CD4-positive, alpha-beta T cell treated with Interleukin-15 for 1 hour (primary cell): ENCODE data around the gene WDFY3.

Source experiments
- DNase-seq: peaks from one replicate; pipeline ENCODE4 v3.0.0-alpha.2; 2020

The WDFY3 gene

DNA sequence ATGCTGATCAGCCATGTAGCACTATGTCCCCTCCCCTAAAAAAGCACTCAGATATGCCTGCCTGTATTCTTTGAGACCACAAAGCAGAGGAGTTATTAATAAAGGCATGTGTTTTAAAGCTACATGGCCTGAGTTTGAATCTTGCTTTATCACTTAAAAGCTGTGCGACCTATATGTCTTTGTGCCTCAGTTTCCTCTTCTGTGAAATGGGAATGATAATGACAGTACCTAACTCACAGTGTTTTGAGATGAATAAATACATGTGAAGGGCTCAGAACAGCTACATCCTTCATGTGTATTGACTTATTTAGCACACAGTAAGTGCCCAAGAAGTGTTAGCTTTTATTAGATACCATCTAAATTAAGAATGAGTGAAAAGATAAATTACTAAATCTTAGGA lies 180.0 kb downstream of the WDFY3 start:
- no peak for DNase-seq

DNA sequence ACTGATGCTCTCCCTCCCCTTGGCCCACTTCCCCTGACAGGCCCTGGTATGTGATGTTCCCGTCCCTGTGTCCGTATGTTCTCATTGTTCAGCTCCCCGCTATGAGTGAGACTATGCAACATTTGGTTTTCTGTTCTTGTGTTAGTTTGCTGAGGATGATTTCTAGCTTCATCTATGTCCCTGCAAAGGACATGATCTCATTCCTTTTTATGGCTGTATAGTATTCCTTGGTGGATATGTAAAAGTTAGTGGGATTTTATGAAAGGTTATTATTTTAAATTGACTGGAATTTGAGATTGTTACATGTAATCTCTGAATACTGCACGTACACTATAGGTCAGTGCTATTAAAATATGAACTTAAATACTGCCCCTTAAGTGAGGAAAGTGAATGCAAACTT lies 184.0 kb downstream of the WDFY3 start:
- DNase-seq, result no peak

DNA sequence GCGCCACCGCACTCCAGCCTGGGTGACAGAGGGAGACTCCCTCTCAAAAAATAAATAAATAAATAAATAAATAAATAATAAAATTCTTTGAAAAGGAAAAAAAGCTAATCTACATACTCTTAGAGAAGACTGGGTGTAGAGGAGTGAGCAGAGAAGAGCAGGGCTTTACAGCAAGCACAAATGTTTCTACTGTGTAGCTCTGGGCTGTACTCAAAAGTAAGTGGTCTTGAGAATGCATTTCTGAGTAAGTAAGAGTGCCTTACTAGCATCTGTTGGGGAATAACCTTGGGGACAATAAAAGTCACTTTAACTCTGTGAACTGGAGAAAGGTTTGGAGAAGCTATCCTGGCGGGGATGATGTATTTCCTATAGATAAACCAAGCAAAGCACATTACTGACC lies 185.8 kb downstream of the WDFY3 start:
- no peak for DNase-seq

DNA sequence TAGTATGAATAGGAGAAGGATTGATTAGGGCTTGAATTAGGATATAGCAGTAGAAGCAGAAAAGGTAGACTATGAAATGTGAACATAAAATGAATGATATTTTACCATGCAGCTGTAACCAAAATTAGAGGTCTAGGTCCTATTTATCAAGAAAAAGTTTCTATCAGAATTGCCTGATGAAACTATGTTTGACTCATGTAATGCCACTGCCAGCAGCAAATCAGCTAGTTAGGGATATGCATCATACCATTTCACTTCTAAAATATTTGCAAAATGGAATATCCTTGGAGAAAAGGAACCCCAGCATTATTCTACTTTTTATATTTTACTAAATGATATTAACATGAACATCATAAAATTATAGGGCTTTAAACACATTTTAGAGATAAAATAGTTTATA lies 188.4 kb downstream of the WDFY3 start:
- no peak for DNase-seq

DNA sequence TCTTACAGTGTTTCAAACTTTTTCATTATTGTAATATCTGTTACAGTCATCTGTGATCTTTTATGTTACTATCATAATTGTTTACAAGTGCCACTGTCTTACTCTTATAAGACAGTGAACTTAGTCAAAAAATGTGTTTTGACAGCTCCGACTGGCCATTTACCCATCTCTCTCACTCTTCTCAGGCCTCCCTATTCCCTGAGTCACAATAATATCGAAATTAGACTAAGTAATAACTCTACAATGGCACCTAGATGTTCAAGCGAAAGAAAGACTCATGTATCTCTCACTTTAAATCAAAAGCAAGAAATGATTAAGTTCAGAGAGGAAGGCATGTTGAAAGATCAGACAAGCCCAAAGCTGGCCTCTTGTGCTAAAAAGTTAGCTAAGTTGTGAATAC lies 199.3 kb downstream of the WDFY3 start:
- no peak for DNase-seq

DNA sequence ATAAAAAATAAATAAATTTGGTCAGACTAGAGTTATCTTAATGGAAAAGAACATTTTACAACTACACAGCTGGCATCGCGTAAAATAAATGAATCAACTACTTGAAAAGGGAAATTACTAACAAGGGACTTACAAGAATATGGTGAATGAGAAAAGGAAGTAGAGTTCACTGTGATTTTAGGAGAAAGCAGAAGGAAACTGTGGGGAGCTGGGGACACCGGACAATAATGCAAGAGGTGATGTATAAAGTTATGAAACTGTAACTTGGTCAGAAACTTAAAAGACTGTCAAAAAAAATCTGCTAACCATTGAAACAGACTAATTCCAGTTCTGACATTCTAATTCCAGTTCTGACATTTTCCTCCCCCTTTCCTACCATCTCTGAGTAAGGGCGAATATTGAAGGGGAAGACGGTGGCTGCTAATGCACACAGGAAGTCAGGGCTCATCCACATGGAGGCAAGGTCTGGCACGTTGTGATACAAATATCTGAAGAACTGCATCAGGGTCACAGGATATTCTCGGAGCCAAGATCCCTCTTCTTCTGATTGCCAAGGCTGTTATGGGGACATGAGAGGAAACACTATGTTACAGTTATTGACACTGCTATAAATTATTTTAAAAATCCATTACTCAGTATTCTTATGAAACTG lies 213.0 kb downstream of the WDFY3 start:
- no peak for DNase-seq

DNA sequence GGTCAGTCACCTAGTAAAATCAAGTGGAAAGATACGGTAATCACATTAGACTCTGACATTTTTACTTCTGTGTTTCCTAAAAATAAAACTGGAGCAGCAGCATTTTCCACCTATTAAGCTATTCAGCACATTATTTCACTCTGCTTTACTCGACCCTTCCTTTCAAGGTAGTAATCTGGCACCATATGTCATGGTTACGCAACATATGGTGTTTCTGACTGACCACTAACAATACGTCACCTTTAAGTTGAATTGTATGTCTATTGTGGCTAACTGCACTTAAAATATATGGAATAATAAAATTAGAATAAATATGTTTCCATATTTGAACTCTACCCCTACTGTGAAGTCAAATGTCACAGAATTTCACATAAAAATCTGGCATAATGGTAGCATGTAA lies 214.8 kb downstream of the WDFY3 start:
- DNase-seq, result no peak

DNA sequence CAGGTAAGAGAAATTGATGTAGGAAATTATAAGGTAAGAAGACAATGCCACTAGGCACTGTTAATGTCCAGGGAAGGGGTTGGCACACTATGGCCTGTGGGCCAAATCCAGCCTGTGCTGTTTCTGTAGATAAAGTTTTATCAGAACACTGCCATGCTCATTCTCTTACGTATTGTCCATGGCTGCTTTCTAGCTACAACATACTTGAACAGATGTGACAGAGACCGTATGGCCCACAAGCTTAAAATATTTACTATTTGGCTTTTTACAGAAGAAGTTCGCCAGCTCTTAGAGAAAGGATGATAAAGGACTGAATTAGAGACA lies 215.6 kb downstream of the WDFY3 start:
- no peak for DNase-seq

DNA sequence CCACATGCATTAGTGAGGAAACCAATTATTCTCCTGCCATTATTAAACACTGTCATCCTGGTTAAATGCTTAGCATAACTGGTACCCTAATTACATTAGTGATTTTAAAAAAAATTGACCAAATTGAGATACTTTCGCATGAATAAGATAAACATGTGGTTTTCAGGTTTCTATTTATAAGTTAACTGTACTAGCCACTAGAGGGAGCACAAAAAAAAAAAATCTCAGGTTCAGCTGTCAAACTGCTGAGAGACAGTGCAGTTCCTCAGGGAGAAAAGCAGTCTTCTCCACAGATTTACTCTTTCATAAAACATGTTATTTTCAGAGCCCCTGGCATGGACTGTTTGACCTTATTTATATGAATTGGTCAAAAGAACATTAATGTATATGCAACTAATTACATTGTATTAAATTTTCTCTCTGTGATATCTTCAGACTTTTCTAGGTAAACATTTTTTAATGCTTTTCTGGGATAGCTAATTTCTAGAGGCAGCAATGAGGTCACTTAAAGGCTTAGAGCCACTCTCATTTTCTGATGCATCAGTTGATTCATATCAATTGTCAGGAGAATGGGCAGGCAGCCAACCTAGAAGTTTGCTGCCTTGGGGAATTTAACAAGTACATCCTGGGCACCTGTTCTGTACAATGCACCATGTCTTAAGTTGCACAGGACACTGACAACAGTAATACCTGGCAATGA lies 216.1 kb downstream of the WDFY3 start:
- DNase-seq, result no peak

DNA sequence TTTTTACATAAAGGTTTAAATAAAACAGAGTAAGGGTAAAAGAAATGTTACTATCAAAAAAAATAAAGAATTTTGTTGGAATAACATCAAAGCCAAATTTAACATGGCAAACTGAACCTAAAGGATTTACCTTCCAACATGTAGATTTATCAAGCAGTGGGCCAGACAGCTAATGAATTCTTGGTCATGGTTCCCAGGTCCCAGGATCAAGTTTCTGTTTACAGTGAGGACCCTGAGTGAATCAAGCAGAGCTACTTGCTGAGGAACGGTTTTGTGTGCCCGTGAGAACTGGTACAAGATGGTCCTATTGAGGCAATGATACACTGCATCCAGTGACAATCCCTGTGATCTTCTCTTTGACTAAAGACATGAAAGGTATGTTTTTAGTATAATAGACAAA lies 226.4 kb downstream of the WDFY3 start:
- DNase-seq, result no peak

DNA sequence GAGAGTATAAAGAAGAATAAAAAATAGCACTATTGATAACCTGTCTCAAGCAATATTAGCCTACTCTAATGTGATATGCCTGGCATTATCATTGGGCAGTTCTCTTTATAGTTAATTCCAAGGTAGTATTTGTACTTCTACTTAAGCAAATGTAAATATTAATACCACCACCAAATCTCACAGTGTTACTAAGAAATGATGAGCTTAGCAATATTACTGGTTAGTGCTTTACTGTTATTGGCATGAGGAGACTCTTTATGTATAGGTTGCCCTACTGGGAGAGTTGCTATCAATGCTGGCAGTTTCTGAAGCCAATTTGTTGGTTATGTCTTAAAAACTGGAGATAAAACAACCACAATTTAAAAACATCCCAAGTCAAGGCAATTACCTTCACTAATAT lies 227.9 kb downstream of the WDFY3 start:
- no peak for DNase-seq

DNA sequence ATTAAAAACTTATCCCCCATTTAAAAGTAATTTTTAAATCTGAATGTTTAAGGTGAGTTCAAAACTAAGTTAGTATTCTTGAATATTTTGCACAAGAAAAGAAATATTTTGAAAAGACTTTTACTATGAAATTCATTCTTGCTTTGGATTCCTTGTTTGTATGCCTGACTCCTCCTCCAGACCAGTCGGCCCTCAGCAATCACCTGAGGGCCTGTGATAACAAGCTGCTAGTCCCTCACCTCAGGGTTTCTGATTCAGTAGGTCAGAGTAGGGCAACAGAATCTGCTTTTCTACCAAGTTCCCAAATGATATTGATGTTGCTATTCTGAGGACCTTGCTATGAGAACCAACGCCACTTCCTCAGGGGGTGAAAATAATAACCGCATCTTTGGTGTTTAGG lies 228.8 kb downstream of the WDFY3 start:
- DNase-seq, result no peak

DNA sequence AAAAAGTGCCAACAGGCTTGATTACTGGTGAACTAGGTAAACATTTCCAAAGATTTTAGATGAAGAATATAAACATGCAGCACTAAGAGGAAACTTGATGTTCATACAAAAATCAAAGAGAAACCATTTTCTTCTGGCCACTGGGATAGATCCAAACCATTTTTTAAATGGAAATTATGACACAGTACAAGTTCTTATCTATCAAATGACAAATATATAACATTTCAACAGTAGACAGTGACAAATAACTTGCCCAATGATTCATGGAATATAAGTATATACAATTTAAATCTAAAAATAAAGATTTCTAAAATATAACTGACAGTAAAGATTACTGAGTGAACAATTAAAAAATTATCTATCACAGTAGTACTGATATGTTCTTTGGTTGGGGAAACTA lies 232.5 kb downstream of the WDFY3 start:
- no peak for DNase-seq

DNA sequence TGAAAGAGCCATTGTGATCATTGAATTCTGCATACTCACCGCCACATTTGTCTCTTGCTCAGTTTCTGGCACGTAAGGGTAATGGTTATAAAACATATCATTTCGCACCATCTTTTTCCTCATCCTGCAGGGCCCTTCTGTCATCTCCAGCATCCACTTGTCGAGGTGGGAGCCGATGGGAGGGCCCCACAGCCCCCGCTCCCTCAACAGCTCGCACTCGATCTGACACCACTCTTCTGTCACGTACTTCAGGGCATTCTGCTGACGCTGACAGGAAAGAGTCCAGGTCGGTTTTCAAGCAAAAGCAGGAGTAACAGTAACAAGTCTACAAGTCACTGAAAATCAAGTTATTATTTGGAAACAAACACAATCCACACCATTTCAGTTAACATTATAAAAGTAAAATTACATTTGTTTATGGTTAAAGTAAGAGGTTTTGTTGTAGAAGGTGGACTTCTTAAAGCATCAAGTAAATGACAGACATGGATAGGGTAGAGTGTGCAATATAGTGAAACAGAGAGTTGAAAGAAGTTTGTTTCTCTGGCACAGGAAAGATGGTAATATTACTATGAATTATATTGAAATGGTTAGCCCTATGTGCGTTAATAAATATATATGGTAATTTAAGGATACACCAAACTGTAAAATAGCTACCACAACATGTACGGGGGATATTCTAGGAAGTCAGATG lies 233.0 kb downstream of the WDFY3 start:
- DNase-seq, result no peak

DNA sequence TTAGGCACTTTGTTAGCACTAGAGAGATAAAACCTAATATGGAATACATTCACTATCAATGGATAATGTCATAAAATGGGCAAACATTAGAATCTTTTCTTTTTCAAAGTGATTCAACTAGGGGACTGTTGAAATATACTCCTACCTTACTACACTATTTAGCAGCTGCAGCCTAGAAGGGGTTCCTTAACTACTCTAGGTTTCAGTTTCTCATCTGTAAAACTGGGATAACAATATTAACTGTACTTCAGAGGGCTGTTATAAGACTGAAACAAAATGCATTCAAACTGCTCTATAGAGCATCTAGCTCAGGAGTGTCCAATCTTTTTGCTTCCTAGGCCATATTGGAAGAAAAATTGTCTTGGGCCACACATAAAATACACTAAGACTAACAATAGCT lies 236.1 kb downstream of the WDFY3 start:
- no peak for DNase-seq

DNA sequence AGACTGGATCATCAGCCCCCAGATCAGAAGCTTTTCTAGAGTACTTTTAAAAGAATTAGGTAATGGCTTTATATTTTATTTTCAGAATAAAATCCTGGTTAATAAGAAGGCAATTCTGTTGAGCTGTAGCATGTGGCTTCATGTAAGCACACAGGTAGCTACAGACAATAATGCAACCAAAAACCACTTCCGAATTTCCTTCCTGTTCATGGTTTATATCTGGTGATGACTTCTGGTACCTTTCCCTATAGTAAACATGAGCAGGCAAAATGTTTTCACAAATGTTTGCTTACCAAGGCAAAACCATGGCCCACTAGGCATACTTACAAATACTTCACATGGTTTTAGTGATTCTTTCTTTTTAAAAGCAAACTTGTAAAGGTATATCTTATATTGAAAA lies 239.0 kb downstream of the WDFY3 start:
- no peak for DNase-seq

DNA sequence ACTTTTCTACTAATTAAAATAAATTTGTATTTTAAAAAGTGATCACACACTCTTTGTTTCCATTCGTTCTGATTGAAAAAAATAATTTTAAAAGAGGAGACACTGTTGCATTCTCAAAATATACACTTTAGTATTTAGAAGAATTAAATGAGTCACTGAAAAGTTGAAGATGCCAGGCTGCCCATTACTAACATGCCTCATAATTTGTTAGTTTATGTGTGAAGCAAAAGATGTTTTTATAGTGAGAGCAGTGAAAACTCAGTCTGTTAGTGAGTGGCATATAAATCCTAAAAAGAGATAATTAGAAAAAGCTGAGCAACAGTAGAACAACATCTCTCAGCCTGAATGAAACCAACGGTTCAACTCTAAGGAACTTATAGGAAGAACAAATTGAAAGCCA lies 240.1 kb downstream of the WDFY3 start:
- DNase-seq, result no peak

DNA sequence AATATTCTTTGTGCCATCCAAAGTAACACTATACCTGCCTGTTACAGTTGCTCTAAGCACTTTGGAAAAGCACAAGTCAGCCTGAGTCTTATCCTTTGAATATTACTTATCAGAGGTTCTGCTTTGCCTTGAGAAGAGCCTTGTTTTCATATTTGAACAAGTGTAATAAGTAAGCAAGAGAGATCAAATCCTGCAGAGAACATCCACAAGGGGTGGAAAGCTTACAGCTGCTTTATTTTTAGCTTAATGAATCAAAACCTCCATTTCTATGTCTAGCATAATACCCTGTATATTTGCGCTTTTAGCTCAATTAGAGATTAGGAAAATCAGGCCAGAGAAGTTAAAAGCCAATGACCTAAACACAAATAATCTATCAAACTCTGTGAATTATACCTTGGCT lies 243.8 kb downstream of the WDFY3 start:
- DNase-seq, result no peak

DNA sequence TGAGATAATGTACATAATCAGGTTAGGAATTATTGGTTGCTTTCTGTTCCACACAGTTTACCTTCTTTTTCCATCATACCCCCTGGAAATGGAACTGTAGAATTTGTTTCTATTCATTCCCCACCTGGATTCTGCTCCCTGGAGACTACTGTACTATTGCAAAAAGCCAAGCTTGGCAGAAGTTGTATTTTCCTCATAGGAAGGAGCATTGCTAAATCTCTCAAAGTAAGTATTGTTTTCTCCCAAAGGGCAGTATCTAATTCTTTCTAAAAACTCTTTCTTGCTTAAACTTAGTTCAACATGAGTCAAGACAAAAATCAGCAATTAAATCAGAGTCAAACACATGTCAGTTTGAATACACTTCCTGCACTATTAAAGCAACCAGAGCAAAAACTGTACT lies 247.4 kb downstream of the WDFY3 start:
- no peak for DNase-seq

DNA sequence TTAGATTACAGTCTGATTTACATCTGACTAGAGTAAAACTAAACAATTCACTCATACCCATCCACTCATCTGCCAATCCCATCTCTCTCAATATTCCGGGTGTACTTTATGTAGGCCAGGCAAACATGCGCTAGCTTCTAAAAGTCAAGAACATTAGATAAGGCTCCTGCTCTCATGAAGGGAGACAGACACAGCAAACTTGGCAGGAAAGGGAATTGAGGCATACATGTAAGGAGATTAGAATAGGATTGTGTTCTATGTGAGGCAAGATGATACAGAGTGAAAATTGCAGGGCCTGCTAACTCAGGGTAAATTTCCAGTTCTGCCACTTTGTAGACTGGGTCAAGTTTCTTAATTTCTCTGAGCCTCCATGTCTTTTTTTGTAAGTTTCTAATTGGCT lies 247.8 kb downstream of the WDFY3 start:
- no peak for DNase-seq

DNA sequence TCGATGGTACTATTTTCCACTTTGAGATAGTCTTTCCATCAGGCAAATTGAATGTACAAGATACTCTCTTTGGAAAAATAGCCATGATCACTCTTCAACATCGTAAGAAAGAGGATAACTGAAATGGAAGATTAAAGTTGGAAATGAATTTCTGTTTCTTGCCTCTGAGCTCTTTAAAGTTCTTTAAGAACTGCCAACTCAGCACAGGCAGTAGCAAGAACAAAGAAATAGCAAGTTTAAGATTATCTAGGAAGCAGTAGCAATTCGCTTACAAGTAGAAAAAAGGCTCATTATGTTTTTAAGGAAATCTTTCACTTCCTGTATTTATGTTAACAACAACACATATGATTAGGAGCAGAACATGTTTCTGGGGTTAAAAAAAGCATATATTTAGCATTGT lies 255.9 kb downstream of the WDFY3 start:
- DNase-seq, result no peak

DNA sequence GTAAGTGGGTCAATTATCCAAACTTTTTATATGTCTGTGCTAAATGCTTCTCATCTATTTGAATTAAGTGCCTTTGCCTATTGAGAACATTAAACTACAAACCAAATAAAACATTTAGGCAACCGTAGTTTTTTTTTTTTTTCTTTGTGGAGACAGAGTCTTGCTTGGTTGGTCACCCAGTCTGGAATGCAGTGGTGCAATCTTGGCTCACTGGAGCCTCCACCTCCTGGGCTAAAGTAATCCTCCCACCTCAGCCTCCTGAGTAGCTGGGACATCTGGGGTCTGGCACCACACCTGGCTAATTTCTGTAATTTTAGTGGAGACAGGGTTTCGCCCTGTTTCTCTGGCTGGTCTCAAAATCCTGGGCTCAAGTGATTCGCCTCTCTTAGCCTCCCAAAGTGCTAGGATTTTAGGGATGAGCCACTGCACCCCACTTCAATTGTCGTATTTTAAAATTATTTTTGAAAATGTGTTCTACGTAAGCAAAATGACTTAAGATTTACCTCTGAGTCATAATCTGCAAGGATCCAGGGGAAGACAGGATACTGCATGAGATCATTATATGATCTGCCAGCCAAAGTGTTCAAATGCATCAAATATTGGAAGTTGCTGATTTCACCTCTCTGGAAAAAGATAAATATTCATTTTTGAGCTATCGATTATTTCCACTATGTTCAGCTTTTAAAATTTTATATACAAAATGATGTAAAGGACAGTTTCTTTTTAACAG lies 257.9 kb downstream of the WDFY3 start:
- no peak for DNase-seq

DNA sequence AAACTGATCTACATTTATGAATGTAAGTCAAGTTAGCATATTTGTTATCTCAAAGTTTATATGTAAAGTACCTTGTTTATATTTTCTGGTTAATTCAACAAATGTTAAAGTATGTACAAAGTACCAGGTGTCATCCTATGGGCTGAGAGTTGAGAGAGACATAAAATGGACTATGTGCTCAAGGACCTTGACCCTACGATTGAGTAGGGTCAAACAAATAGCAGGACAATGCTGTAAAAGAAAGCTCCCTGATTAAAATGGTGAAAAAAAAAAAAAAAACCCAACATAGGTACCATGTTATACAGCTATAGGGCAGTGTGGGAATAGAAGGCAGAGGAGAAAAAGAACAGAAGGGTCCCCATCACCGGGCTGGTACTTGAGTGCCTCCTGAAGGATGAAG lies 260.2 kb downstream of the WDFY3 start:
- DNase-seq, result no peak
